Lung (tissue), 12 donors: ENCODE measurements around the gene BASP1. TPM values are rescaled to one million over a fixed set of nuclear protein-coding genes. Genes with fewer than 3 reads are reported as not detected.

Source experiments
- ATAC-seq: fragments of 200-7000 bp; cut with Tn5 transposase; one replicate; pipeline ENCODE4 v1.9.1; 2020; ENCODE audit warnings: moderate number of reproducible peaks; ENCODE audit not compliant: insufficient read depth, low FRiP score
- DNase-seq, 3 donors: peaks; one replicate each; pipeline ENCODE4 v3.0.0-alpha.2; 2013 to 2017
- H3K27ac ChIP-seq, 2 donors: one replicate each; pipeline ENCODE4 v1.5.1; 2013; ENCODE audit warnings: mild to moderate bottlenecking in 2 of 2, moderate library complexity in 2 of 2, control low read depth in 1 of 2, inconsistent platforms in 1 of 2, low read depth in 1 of 2, low read length in 1 of 2
- H3K27me3 ChIP-seq, 3 donors: one replicate each; pipeline ENCODE4 v1.5.1; 2013; ENCODE audit warnings: low read length in 2 of 3; ENCODE audit not compliant: control insufficient read depth in 3 of 3, insufficient read depth in 3 of 3
- H3K36me3 ChIP-seq, 4 donors: one replicate each; pipeline ENCODE4 v1.5.1; 2013; ENCODE audit warnings: low read length in 4 of 4, mild to moderate bottlenecking in 1 of 4, moderate library complexity in 1 of 4; ENCODE audit not compliant: control insufficient read depth in 4 of 4, insufficient read depth in 4 of 4
- H3K4me1 ChIP-seq, 5 donors: one replicate each; pipeline ENCODE4 v1.5.1; 2013; ENCODE audit warnings: low read length in 5 of 5, mild to moderate bottlenecking in 2 of 5, moderate library complexity in 1 of 5; ENCODE audit not compliant: control insufficient read depth in 5 of 5, insufficient read depth in 5 of 5
- H3K4me3 ChIP-seq: one replicate; pipeline ENCODE4 v1.5.1; 2013; ENCODE audit warnings: mild to moderate bottlenecking, control low read depth, moderate library complexity
- H3K9ac ChIP-seq, 2 donors: one replicate each; pipeline ENCODE4 v1.5.1; 2013; ENCODE audit warnings: low read length in 2 of 2, control low read depth in 1 of 2; ENCODE audit not compliant: insufficient read depth in 1 of 2
- H3K9me3 ChIP-seq, 4 donors: one replicate each; pipeline ENCODE4 v1.5.1; 2013; ENCODE audit warnings: low read length in 3 of 4, mild to moderate bottlenecking in 1 of 4, moderate library complexity in 1 of 4; ENCODE audit not compliant: control insufficient read depth in 4 of 4, insufficient read depth in 3 of 4
- CTCF ChIP-seq: IDR thresholded peaks from 2 replicates; pipeline ENCODE4 v1.5.1; 2012; ENCODE audit warnings: mild to moderate bottlenecking; ENCODE audit errors: control extremely low read depth, extremely low read depth
- WGBS, 2 donors: extraction: QIAGEN DNeasy Blood & Tissue Kit; methylation state at CpG; one replicate each; pipeline ENCODE4 v1.1.7; 2013; 5-methylcytosine and 5-hydroxymethylcytosine counted together
- polyA plus RNA-seq, 2 donors: library from polyadenylated mRNA; stranded (reverse); fragments of 200-250 nt; gene quantifications; one replicate each; pipeline ENCODE4 v1.2.1, GENCODE V29; 2013
- total RNA-seq, 2 donors: library from RNA; depleted of rRNA in 1 of 2; stranded (reverse); fragments of >200 nt in 1 of 2; gene quantifications; one replicate each; pipeline ENCODE4 v1.2.1, GENCODE V29; 2014 to 2021
- donor health status: control.
- donor health status: control.
- donor health status: Bipolar disorder and iron deficiency.
- donor health status: healthy.
- donor health status: DM: yes; HTN: yes; CAD: no.

Gene BASP1
- total and polyA plus RNA-seq, 4 donors: 12.7 to 118 (median 33.2) TPM

- no peak overlapping the region for H3K4me3 ChIP-seq
- no peak overlapping the region for H3K9ac ChIP-seq
- 43 to 44% methylated on average over 6 of the region's 6 CpGs for WGBS, 2 donors
- TF ChIP-seq CTCF: no peak
- no peak overlapping the region for H3K27ac ChIP-seq
- peaks cover 0 to 2% (median 0%) of the 10 kb centered on the region in 4 donors for H3K36me3 ChIP-seq
- H3K4me1 ChIP-seq: no peaks in the 10 kb centered on the region
- H3K9me3 ChIP-seq: no peaks in the 10 kb centered on the region
- ATAC-seq: no peak
- DNase-seq: peak in 1 of 3 donors; percentile 14
- H3K27me3 ChIP-seq: no peaks in the 10 kb centered on the region
Observed at GRCh38 chr5:17282283-17283120, 65.1 kb downstream of the BASP1 start.

- 91 to 95% methylated on average over 2 of the region's 2 CpGs for WGBS, 2 donors
- H3K27ac ChIP-seq: no peak overlapping the region
- ATAC-seq: no peak
Observed at GRCh38 chr5:17283121-17283415, 65.6 kb downstream of the BASP1 start.

GRCh38 chr5:17287501-17288155, 70.2 kb downstream of the BASP1 start:
- no peaks in the 10 kb centered on the region for H3K27me3 ChIP-seq
- TF ChIP-seq CTCF: no peak
- H3K9ac ChIP-seq: no peak overlapping the region
- ATAC-seq: no peak
- WGBS, 2 donors: 56 to 85% methylated on average over 4 of the region's 4 CpGs
- peaks cover 0 to 3% (median 0%) of the 10 kb centered on the region in 4 donors for H3K9me3 ChIP-seq
- no peaks in the 10 kb centered on the region for H3K36me3 ChIP-seq
- H3K27ac ChIP-seq: no peak overlapping the region
- DNase-seq: no peak
- H3K4me3 ChIP-seq: no peak overlapping the region
- H3K4me1 ChIP-seq: peaks cover 0 to 4% (median 0%) of the 10 kb centered on the region in 5 donors

More at GRCh38 chr5:17283121-17283415, 65.6 kb downstream of the BASP1 start:
- DNase-seq: no peak
- Histone ChIP-seq H3K9me3 (no peaks in the 10 kb centered on the region), H3K36me3 (peaks cover 0 to 2% (median 0%) of the 10 kb centered on the region in 4 donors), H3K27me3 (no peaks in the 10 kb centered on the region), H3K4me3 (no peak overlapping the region), H3K4me1 (no peaks in the 10 kb centered on the region), H3K9ac (no peak overlapping the region)
- no peak for TF ChIP-seq CTCF
